GM12801 (cell line): ENCODE results near the gene PRKAB1.

Experiments
- CTCF ChIP-seq: IDR thresholded peaks from one replicate; pipeline ENCODE4 v1.5.1; 2011; ENCODE audit warnings: control low read depth; ENCODE audit not compliant: insufficient read length; ENCODE audit errors: extremely low read depth

The PRKAB1 gene

GRCh38 chr12:119666900-119667576 lies 895 bp upstream of the PRKAB1 start:
- no peak for TF ChIP-seq CTCF

- TF ChIP-seq CTCF, result no peak
Measured at GRCh38 chr12:119668324-119668841, 450 bp downstream of the PRKAB1 start.

GRCh38 chr12:119669744-119670472 lies 2.0 kb downstream of the PRKAB1 start:
- no peak for TF ChIP-seq CTCF

- TF ChIP-seq CTCF, result no peak
Measured at GRCh38 chr12:119671070-119671469, 3.1 kb downstream of the PRKAB1 start.

- no peak for TF ChIP-seq CTCF
Measured at GRCh38 chr12:119672194-119672593, 4.3 kb downstream of the PRKAB1 start.

- no peak for TF ChIP-seq CTCF
Measured at GRCh38 chr12:119673634-119674033, 5.7 kb downstream of the PRKAB1 start.

- no peak for TF ChIP-seq CTCF
Measured at GRCh38 chr12:119674560-119674959, 6.6 kb downstream of the PRKAB1 start.
